Fibroblast of the aortic adventitia (primary cell): Measurements from ENCODE around the gene IQCF6. TPM values are rescaled to one million over a fixed set of nuclear protein-coding genes. Genes with fewer than 3 reads are reported as not detected.

ENCODE experiments used
- DNase-seq: peaks from one replicate; pipeline ENCODE4 v3.0.0-alpha.2; 2010; ENCODE audit warnings: low read depth
- H3K4me3 ChIP-seq: 2 replicates; pipeline ENCODE4 v1.5.1; 2011; ENCODE audit warnings: low read depth, mild to moderate bottlenecking, control low read depth, low read length, moderate library complexity
- CTCF ChIP-seq: IDR thresholded peaks from 2 replicates; pipeline ENCODE4 v1.5.1; 2011; ENCODE audit warnings: mild to moderate bottlenecking, low read length, control low read depth, inconsistent platforms; ENCODE audit not compliant: insufficient read depth
- total RNA-seq: library from RNA; depleted of rRNA; stranded (reverse); fragments of >200 nt; gene quantifications from 2 replicates; pipeline ENCODE4 v1.2.3, GENCODE V29; 2012; ENCODE audit warnings: low replicate concordance

Gene IQCF6
- total RNA-seq, 1 donor: not detected

GRCh38 chr3:51733859-51734571 lies 45.0 kb downstream of the IQCF6 start:
- H3K4me3 ChIP-seq: no peak overlapping the region
- no peak for DNase-seq
- no peak for TF ChIP-seq CTCF

- H3K4me3 ChIP-seq: no peak overlapping the region
- no peak for TF ChIP-seq CTCF
- DNase-seq: no peak
These were observed 49.9 kb downstream of the IQCF6 start for GRCh38 chr3:51729042-51729633.

Other genes starting within 250 kb of the IQCF6 start
- 19.2 and 20.2 TPM in 2 replicates for gene RAD54L2, start 240.5 kb downstream of the IQCF6 start, total RNA-seq
- gene TEX264, start 108.0 kb downstream of the IQCF6 start, total RNA-seq: 20.4 and 38.7 TPM in 2 replicates
- gene GRM2, start 72.2 kb downstream of the IQCF6 start, total RNA-seq: under 0.01 and 0.25 TPM in 2 replicates
- gene IQCF2, start 82.4 kb upstream of the IQCF6 start, total RNA-seq: not detected in 2 replicates
- gene IQCF5, start 96.4 kb upstream of the IQCF6 start, total RNA-seq: not detected in 2 replicates
- not detected in 2 replicates for gene IQCF1, start 124.1 kb upstream of the IQCF6 start, total RNA-seq
- 16.3 and 16.9 TPM in 2 replicates for gene RRP9, start 162.7 kb upstream of the IQCF6 start, total RNA-seq
- 14.6 and 27.1 TPM in 2 replicates for gene PARP3, start 163.1 kb upstream of the IQCF6 start, total RNA-seq
- gene GPR62, start 176.1 kb upstream of the IQCF6 start, total RNA-seq: 0.09 TPM in 1 of 2 replicates, not detected in the other
- 19.0 and 33.3 TPM in 2 replicates for gene PCBP4, start 188.2 kb upstream of the IQCF6 start, total RNA-seq
- 11.0 and 36.3 TPM in 2 replicates for gene ABHD14B, start 194.8 kb upstream of the IQCF6 start, total RNA-seq
- gene ABHD14A, start 195.8 kb upstream of the IQCF6 start, total RNA-seq: 7.4 and 13.8 TPM in 2 replicates
- gene ACY1, start 204.3 kb upstream of the IQCF6 start, total RNA-seq: 26.7 and 28.7 TPM in 2 replicates
- gene RPL29, start 216.7 kb upstream of the IQCF6 start, total RNA-seq: 155 and 1,532 TPM in 2 replicates